Activated CD8-positive, alpha-beta memory T cell treated with anti-CD3 and anti-CD28 coated beads for 36 hours (primary cell): Measurements from ENCODE around the gene NF1. TPM values are rescaled to one million over a fixed set of nuclear protein-coding genes. Genes with fewer than 3 reads are reported as not detected.

Experiments used
- CTCF ChIA-PET: fragments of 350-600 bp; sonication (Branson Sonifier 250); formaldehyde crosslinking; loops from one replicate; lab custom pipeline; 2021; ENCODE audit warnings: antibody characterized with exemption; lab: Charles Lee
- POLR2A ChIA-PET: fragments of 350-600 bp; sonication (Branson Sonifier 250); formaldehyde crosslinking; loops from one replicate; lab custom pipeline; 2021; ENCODE audit warnings: antibody characterized with exemption; lab: Charles Lee
- total RNA-seq, 2 experiments: library from RNA; stranded (reverse); gene quantifications; one replicate each; pipeline ENCODE4 v1.2.3, GENCODE V29; 2021

The NF1 gene
- total RNA-seq, 2 experiments from 2014 or later: 20.4 to 24.0 TPM

DNA sequence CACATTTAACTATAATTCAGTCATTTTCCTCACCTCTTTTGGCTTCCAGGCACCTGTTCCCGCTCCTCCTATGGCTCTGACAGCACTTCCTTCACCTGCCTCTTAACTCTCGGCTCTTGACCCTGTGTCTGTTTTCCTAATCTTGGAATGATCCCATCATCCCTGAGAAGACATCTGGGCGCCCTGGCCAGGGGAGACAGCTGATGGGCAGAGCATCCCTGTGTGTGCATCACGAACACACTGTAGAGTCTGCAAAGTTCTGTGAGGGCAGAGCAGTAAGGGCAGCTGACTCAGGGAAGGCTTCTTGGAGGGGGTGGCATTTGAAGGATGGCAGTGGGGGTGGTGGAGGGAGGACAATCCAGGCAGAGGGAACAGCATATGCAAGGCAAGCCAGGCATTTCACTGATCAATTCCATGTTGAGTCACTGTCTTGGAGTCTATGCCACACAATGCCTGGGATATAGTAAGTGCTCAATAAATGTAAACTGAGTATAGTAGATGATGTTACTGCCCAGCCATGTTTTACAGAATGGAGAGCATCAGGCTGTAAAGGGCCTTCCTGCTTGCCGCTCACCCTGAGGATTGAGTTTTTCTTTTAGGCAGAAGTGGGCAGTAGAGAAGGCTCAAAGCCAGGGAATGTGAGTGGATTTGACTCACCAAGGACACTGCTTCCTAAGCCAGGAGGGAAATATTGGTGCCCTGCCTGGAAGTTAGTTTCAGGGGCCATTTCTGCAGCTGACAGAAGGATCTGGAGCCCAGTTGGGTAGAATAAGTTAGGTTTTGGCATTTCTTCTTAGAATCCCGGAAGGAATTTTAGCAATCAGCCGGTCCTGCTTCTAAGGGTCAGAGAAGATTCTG, 290.9 kb downstream of the NF1 start:
- CTCF ChIA-PET: no interaction called here

DNA sequence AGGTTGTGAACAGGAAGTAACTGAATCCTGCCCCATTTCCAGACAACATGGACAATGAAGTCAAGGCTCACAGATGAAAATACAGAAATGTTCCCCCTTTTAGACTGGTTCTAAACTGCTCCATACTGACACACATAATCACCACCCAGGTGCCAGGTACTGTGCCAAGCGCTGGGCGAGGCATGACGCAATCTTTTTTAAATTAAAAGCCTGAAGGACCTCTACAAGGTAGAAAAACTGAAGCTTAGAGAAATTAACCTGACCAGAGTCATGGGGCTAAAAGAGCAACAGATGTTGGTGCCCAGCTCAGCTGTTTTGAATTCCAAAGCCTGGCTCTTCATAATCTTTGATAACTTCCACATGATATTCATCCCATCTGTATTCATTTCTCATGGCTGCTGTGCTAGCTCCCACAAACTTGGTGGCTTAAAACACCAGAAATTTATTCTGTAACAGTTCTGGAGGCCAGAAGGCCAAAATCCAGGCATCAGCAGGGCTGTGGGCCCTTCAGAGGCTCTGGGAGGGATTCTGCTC, 291.8 kb downstream of the NF1 start:
- POLR2A ChIA-PET: no interaction called here
- CTCF ChIA-PET: no interaction called here

More for the DNA sequence above, 290.9 kb downstream of the NF1 start:
- POLR2A ChIA-PET: no interaction called here

DNA sequence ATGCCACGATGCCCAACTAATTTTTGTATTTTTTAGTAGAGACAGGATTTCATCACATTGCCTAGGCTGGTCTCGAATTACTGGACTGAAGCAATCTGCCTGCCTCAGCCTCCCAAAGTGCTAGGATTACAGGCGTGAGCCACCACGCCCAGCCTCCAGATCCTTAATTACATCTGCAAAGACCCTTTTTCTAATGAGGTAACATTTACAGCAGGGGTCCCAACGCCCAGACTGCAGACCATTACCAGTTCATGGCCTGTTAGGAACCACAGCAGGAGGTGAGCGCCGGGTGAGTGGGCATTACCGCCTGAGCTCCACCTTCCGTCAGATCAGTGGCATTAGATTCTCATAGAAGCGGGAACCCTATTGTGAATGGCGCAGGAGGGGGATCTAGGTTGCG, 292.7 kb downstream of the NF1 start:
- CTCF ChIA-PET: no interaction called here
- POLR2A ChIA-PET: no interaction called here

DNA sequence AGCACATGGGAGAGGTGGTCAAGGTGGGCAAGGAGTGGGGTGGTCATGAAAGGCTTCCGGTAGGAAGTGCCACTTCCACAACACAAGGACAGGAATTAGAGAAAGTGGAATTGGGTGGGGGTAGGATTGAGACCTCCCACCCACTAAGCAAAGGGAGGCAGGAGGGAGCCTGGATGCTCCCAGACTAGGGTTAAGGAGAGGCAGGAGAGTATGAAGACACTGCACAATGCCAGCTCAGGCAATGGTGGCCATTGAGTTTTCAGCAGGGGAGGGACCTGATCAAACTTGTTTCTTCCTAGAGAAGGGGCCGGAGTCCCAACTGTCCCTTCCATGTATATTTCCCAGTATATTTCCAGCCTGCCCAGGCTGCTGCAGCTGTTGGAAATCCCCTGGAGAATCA, 293.6 kb downstream of the NF1 start:
- CTCF ChIA-PET: interaction anchor here (0.5 to 1.8 kb wide), 2 partner anchors 136 to 454 kb away, joined by 3 to 4 read pairs; no protein-coding TSS in a partner anchor
- POLR2A ChIA-PET: no interaction called here

DNA sequence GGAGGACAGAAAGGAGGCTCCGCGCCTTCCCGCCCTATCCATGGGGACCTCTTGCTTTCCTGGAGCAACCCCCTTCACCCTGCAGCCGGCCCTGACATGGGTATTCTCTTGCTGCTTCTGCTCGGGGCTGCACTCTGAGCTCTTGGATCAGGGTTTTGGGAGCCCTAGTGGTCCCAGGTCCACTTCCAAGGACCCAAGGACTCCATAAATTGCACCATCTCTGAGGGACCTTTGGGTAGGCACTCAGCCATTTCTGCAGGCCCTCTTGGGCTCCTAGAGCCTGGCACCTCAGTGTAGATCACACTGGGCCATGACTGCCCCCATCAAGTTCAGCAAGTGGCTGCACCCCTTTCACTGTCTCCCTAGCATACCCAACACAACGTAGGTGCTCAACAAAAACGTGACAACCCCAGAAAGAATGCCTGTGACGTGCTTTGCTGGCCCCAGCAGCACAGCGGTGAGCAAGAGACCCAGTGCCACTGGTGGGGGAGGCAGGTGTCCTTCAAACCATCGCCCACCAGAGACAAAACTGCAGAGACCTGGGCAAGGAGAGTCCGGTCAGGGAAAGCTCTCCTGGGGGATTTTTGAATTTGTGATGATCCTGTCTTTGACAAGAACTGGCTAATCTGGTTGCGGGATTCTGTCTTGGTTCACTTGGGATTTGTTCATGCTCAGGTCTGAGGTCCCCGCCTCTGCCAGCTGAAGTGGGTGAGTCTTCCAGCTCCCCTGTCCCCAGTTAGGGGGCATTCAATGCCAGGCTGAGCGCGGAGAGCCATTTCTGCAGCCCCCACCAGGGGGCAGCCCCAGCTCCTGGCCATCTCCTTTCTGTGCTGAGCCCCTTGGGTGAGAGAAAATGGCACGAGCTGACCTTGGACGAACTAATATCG, 294.2 kb downstream of the NF1 start:
- CTCF ChIA-PET: interaction anchor here (0.5 to 2.5 kb wide), 11 partner anchors 11 to 453 kb away, joined by 3 to 11 read pairs (median 3); no protein-coding TSS in a partner anchor
- POLR2A ChIA-PET: interaction anchor here (0.6 kb wide), 1 partner anchor 120 kb away, joined by 3 read pairs; no protein-coding TSS in a partner anchor

DNA sequence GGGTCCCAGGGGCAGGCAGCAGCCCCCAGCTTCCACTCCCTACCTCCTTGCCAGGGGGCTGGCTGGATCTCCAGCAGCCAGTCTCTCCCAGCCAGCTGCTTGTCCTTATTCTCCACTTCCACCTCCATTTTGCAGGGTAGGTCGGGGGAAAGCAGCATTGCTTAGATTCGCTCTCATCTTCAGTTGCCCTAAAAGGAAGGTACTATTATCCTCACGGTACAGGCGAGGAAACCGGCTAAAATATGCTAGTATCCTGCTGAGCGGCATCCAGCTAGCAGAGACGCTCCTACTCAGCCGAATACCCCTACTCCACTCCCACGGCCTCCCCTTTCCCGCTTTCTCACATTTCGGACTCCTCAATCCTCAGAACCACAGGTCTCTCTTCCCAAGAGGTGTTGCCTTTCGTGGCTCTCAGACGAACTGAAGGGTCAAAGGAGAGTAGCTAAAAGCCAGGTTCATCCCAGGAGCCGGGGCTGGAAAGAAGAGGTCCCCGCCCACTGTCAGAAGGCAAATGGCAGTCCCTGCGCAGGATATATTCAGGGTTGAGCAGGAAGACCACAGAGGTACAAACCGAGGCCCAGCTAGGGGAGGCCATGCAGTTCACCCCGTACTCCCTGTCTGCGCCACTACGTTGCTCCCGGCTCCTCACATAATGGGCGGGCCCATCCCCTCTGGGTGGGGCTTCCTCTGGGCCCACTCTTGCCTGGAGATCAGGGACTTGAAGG, 295.0 kb downstream of the NF1 start:
- ChIA-PET CTCF (interaction anchor here (0.5 to 2.5 kb wide), 10 partner anchors 12 to 453 kb away, joined by 3 to 11 read pairs (median 4); no protein-coding TSS in a partner anchor), POLR2A (interaction anchor here (0.6 kb wide), 1 partner anchor 119 kb away, joined by 3 read pairs; no protein-coding TSS in a partner anchor)

DNA sequence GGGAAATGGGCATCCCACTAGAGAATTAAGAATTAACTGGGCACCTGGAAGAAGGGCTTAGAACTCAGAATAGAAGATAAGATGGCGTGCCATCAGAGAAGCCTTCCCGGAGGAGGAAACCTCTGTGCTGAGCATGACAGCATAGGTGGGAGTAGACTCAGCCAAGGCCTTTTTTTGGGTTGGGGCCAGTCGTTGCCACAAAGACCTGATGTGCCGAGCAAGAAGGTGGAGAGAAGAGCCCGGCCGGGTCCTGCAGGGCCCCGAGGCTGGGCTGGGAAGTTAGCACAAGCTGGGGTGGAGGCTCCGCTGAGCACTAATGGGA, 295.6 kb downstream of the NF1 start:
- POLR2A ChIA-PET: no interaction called here
- CTCF ChIA-PET: interaction anchor here (1.3 to 2.5 kb wide), 3 partner anchors 19 to 134 kb away, joined by 3 to 11 read pairs (median 3); no protein-coding TSS in a partner anchor

DNA sequence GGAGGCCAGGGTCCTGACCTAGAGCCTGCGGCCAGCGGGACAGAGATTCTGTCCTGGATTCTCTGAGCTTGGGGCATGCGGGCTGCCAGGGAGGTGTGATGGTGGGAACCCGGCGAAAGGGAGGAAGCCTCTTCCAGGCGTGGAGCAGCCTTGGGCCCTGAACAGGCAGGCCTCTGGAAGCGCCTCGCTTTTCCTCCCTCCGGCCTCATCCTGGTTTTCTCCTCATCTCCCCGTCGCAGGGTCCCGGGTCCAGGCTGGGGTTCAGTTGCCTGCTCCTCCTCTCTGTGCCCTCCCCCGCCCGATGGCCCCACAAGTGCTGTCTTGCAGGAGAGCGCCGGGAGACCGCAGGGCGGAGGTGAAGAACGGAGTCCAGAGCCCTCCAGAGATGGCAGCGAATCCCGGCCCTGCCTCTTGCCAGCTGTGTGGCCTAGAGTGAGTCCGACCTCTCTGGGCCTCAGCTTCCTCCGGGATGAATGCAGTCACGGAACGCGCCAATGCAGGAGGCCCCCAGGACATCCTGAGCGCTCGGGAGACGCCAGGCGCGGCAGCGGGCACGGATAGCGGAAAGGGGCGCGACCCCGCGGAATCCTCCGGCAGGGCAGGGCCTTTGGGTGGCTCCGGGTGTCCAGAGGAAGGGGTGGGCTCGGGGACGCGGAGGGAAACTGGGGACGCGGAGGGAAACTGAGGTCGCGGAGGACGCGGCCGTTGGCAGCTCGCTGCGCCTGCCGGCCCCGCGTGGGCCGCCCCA, 296.1 kb downstream of the NF1 start:
- CTCF ChIA-PET: interaction anchor here (1.3 to 2.5 kb wide), 2 partner anchors 46 to 134 kb away, joined by 3 to 11 read pairs; no protein-coding TSS in a partner anchor
- POLR2A ChIA-PET: no interaction called here

DNA sequence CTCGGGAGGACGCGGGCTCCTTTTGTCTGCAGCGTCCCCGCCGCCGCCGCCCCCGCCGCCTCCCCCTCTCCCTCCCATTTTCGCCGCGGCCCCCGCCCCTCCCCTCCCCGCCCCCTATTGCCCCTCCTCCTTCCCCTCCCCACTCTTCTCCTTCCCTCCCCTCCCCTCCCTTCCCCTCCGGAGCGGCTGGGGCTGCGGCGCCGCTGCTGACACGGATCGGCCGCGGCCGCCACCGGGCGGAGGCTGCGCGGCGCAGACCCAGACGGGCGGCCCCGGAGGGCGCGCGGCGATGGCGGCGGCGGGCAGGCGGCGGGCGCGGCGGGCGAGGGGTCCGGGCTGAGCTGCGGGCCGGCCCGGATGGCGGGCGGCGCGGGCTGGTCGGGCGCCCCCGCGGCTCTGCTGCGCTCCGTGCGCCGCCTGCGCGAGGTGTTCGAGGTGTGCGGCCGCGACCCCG, 296.7 kb downstream of the NF1 start, which contains the start of gene RAB11FIP4:
Gene RAB11FIP4, plus strand, starts transcription at position 180 of the 454 bp plus-strand sequence. Its CDS starts 178 bp downstream, at position 358.
- ChIA-PET POLR2A (no interaction called here), CTCF (no interaction called here)

DNA sequence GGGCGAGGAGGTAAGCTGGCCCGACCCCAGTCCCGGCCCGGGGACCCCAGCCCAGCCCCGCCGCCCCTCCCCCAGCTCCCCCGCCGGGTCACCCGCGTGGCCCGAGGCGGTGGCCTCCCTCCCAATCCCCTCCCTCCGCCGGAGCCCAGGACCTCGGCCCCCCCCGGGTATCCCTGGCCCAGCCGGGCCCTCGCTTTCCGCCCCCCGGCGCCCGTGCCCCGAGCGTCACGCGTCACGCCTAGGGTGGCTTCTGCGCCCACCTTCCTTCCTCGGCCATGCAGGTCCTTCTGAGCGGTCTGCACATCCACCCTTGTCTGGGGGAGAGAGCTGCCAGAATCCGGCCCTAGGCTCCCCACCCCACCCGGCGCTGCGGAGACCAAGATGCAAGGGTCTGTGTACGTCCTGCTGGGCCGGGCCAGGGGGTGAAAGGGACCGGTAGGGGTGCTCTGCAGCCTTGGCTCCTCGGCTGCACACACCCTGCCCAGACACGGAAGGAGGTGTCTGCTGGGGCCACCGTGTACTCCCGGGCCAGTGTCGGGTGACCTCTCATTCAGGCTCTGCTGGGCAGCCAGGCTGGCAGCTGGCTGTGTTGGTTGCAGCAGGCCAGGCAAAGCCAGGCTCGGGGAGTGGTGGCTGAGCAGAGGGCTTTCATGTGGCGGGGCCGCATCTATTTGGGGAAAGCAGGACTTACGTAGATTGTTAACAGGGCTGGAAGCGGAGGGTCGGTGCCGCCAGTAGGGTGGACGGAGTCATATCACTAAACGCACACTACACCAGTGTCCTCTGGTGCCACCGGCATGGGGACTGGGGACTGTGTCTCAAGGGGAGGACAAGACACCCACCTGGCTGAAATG, 297.5 kb downstream of the NF1 start:
- CTCF ChIA-PET: no interaction called here
- POLR2A ChIA-PET: no interaction called here

DNA sequence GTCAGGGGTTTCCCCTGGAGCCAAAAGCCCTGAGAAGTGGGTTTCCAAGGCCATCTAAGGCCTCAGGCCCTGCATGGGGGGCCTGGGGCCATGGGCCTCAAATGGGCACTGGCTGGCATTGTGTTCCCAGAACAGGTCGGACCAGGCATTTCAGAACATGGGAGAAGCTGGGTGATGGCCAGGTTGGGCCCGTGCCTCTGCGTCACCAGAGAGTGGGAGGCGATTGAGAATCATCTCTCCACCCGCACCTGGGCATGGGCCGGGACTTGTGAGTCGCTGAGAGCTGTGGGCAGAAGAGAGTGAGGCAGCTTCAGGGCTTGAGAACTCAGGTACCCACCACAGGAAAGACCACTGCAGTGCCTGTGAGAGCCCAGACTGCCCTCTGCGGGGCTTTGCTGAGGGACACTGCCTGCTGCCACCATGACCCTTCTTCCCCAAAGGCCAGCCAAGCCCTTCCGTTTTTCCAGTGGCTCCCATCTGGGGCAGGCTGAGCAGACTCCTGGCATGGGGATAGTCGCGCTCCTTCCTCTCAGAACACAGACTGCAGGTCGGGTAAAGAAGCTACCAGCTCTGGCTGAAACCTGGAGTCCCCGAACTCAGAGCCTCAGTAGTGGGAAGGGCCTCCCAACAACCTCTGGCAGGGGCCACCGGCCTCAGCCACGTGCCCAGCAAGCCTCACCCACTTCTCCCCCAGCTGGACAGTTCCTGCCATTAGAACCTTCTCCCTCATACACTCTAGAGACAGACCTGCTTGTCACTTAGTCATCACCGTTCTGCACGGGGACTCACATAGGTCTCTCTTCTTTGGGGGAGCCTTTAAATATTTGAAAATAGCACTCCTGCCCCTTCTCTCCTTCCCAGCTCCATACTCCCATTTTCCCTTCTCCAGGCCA, 298.3 kb downstream of the NF1 start:
- CTCF ChIA-PET: interaction anchor here (1.0 kb wide), 1 partner anchor 9 kb away, joined by 4 read pairs; no protein-coding TSS in a partner anchor
- POLR2A ChIA-PET: no interaction called here

DNA sequence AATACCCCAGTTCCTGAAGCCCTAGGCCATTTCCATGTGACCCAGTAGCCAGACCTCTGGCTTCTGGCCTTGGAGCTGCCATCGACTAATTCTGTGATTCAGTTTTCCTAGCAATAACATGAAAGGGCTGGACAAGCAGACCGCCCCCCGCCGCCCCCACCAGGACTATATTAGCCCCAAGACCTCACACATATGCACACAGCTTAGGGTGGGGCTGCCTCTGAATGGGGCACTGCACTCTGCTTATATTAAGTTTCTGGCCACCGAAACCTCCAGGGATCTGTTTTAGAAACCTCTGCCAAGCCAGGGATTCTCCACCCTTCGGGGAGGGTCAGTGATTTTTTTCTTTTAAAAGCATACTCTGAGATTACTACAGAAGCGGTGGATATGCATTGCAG, 299.0 kb downstream of the NF1 start:
- ChIA-PET CTCF (interaction anchor here (1.0 kb wide), 1 partner anchor 9 kb away, joined by 4 read pairs; no protein-coding TSS in a partner anchor), POLR2A (no interaction called here)

DNA sequence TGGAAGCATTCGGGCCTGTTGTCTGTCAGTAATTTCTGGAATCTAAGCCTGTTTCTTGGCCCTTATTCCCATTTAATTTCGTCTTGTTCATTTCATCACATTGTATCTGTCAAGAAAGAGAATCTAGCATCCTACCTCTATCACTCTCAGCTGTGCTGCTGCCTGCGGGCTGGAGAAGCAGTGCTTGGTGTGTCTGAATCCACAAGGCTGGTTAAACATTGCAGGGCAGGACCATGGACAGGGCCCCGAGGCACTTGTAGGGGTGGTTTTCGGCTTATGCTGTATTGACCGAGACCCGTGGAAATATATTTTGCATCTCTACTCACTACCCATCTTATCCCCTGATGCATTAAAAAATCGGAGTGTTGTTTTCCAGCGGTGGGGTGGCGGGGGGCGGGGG, 299.8 kb downstream of the NF1 start:
- CTCF ChIA-PET: no interaction called here
- POLR2A ChIA-PET: no interaction called here

DNA sequence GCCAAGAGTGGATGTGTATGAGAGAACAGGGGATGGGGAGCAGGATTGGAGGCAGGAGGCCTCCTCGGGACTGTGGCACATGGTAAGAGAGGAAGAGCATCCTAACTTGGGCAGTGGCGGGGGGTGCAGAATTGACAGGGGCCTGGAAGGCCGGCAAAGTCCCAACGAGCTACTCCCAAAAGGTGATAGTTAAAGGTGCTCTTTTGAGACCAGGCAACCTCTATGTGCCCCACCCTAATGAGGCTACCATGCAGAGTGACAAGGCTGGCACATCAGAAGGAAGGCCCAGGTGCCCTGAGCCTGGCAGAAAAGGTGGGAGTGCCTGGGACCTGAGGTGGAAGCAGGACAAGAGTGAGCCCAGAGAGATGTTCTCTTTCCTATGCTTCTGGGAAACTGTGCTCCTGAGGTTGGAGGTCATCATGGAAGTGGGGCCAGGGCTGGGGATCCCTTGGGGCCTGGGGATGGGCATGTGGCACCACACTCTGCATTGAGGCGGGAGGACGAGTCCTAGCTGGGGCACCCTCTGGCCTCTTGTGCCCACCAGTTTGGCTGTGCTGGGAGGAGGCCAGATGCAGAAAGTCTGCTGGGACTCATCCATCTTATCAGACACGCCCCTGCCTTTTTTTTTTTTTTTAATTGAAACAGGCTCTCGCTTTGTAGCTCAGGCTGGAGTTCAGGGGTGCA, 302.6 kb downstream of the NF1 start:
- CTCF ChIA-PET: no interaction called here

More for the DNA sequence above, 302.6 kb downstream of the NF1 start:
- POLR2A ChIA-PET: no interaction called here
